Omental fat pad (tissue), 4 donors: ENCODE measurements around the gene RASA2. TPM values are rescaled to one million over a fixed set of nuclear protein-coding genes. Genes with fewer than 3 reads are reported as not detected.

Experiments
- ATAC-seq: fragments of 150-250 bp; one replicate; pipeline ENCODE4 v1.9.1; 2016; ENCODE audit warnings: mild to moderate bottlenecking, moderate library complexity; ENCODE audit not compliant: low FRiP score
- DNase-seq: peaks from one replicate; pipeline ENCODE4 v3.0.0-alpha.2; 2019; ENCODE audit warnings: low spot score
- CTCF ChIP-seq, 3 donors: fragments of 450-650 bp; IDR thresholded peaks; one replicate each; pipeline ENCODE4 v1.5.1; 2016 to 2017; ENCODE audit warnings: antibody characterized with exemption in 3 of 3, mild to moderate bottlenecking in 3 of 3, moderate library complexity in 2 of 3
- total RNA-seq, 4 donors: library from RNA; depleted of rRNA; stranded (reverse); fragments of >200 nt; gene quantifications; one replicate each; pipeline ENCODE4 v1.1.0, GENCODE V29; 2016

Gene RASA2
- total RNA-seq, 4 donors from 2014 or later: 16.4 to 19.8 (median 18.0) TPM

- DNase-seq (no peak), ATAC-seq (no peak)
- no peak for TF ChIP-seq CTCF (IDR thresholded peaks at IDR 0.05)
These were observed 13.6 kb downstream of the RASA2 start for GRCh38 chr3:141500397-141500796.

GRCh38 chr3:141505166-141505565 lies 18.3 kb downstream of the RASA2 start:
- TF ChIP-seq CTCF (IDR thresholded peaks at IDR 0.05): no peak
- no peak for ATAC-seq
- no peak for DNase-seq

GRCh38 chr3:141506071-141506470 lies 19.2 kb downstream of the RASA2 start:
- no peak for ATAC-seq
- no peak for TF ChIP-seq CTCF (IDR thresholded peaks at IDR 0.05)
- no peak for DNase-seq

- DNase-seq: no peak
- TF ChIP-seq CTCF (IDR thresholded peaks at IDR 0.05): no peak
- ATAC-seq: no peak
These were observed 20.7 kb downstream of the RASA2 start for GRCh38 chr3:141507392-141508066.

- no peak for ATAC-seq
- DNase-seq: no peak
These were observed 21.2 kb downstream of the RASA2 start for GRCh38 chr3:141508067-141508436.

GRCh38 chr3:141511361-141511760 lies 24.5 kb downstream of the RASA2 start:
- no peak for ATAC-seq
- TF ChIP-seq CTCF (IDR thresholded peaks at IDR 0.05): no peak
- no peak for DNase-seq

More at GRCh38 chr3:141508067-141508436, 21.2 kb downstream of the RASA2 start:
- TF ChIP-seq CTCF (IDR thresholded peaks at IDR 0.05): no peak

GRCh38 chr3:141514382-141514781 lies 27.6 kb downstream of the RASA2 start:
- TF ChIP-seq CTCF (IDR thresholded peaks at IDR 0.05): no peak
- DNase-seq: no peak
- ATAC-seq: no peak
